Retinal pigment epithelial cell (primary cell): ENCODE results near the gene PBX1.

ENCODE experiments used
- DNase-seq: peaks from one replicate; pipeline ENCODE4 v3.0.0-alpha.2; 2010; ENCODE audit warnings: low read depth
- H3K4me3 ChIP-seq: 2 replicates; pipeline ENCODE4 v1.5.1; 2011; ENCODE audit warnings: mild to moderate bottlenecking, low read length, control low read depth, moderate library complexity
- CTCF ChIP-seq: conservative IDR thresholded peaks from 2 replicates; pipeline ENCODE4 v1.5.1; 2011; ENCODE audit warnings: low read depth, low read length, control low read depth, inconsistent platforms

The PBX1 gene

GRCh38 chr1:164563721-164564360 is 4.9 kb downstream of the PBX1 start:
- no peak for DNase-seq
- TF ChIP-seq CTCF, result no peak
- H3K4me3 ChIP-seq, result peak overlapping the region; percentile 86

GRCh38 chr1:164564378-164564777 is 5.4 kb downstream of the PBX1 start:
- TF ChIP-seq CTCF, result no peak
- no peak overlapping the region for H3K4me3 ChIP-seq
- DNase-seq, result no peak

GRCh38 chr1:164565357-164565756 is 6.4 kb downstream of the PBX1 start:
- TF ChIP-seq CTCF, result no peak
- H3K4me3 ChIP-seq, result no peak overlapping the region
- DNase-seq, result no peak

GRCh38 chr1:164567774-164568173 is 8.8 kb downstream of the PBX1 start:
- H3K4me3 ChIP-seq, result no peak overlapping the region
- no peak for DNase-seq
- no peak for TF ChIP-seq CTCF

- no peak for TF ChIP-seq CTCF
- no peak overlapping the region for H3K4me3 ChIP-seq
- no peak for DNase-seq
These were observed 10.3 kb downstream of the PBX1 start for GRCh38 chr1:164569241-164569640.

- DNase-seq, result no peak
- H3K4me3 ChIP-seq, result no peak overlapping the region
- no peak for TF ChIP-seq CTCF
These were observed 10.9 kb downstream of the PBX1 start for GRCh38 chr1:164569866-164570265.

GRCh38 chr1:164571333-164571732 is 12.3 kb downstream of the PBX1 start:
- DNase-seq, result no peak
- H3K4me3 ChIP-seq, result no peak overlapping the region
- no peak for TF ChIP-seq CTCF
